Measurements from ENCODE around the gene SLC5A10.

SLC5A10 gene

GRCh38 chr17:19002805-19003542 is 51.0 kb downstream of the SLC5A10 start:
- no peak for DNase-seq (ENCODE audit: low read depth in 2 of 2)

GRCh38 chr17:19003543-19004420 is 51.8 kb downstream of the SLC5A10 start:
- no peak for DNase-seq (ENCODE audit: low read depth in 2 of 2)

- DNase-seq (ENCODE audit: low read depth in 2 of 2) = no peak
Observed at GRCh38 chr17:19004421-19005136, 52.6 kb downstream of the SLC5A10 start, which contains the start of gene FAM83G. Gene FAM83G, minus strand, starts transcription at chr17:19004764. Its CDS starts 723 bp downstream, at chr17:19004041.

GRCh38 chr17:19005137-19005773 is 53.3 kb downstream of the SLC5A10 start:
- no peak for DNase-seq (ENCODE audit: low read depth in 2 of 2)

GRCh38 chr17:19005789-19006430 is 53.9 kb downstream of the SLC5A10 start:
- no peak for DNase-seq (ENCODE audit: low read depth in 2 of 2)

GRCh38 chr17:19006698-19007097 is 54.7 kb downstream of the SLC5A10 start:
- DNase-seq (ENCODE audit: low read depth in 2 of 2) = no peak

- no peak for DNase-seq (ENCODE audit: low read depth in 2 of 2)
Observed at GRCh38 chr17:19009970-19010369, 58.0 kb downstream of the SLC5A10 start.

GRCh38 chr17:19010729-19011505 is 59.0 kb downstream of the SLC5A10 start:
- DNase-seq (ENCODE audit: low read depth in 2 of 2) = no peak

- no peak for DNase-seq (ENCODE audit: low read depth in 2 of 2)
Observed at GRCh38 chr17:19011581-19011980, 59.6 kb downstream of the SLC5A10 start.

GRCh38 chr17:19012171-19013080 is 60.5 kb downstream of the SLC5A10 start:
- no peak for DNase-seq (ENCODE audit: low read depth in 2 of 2)

GRCh38 chr17:19013226-19013625 is 61.3 kb downstream of the SLC5A10 start:
- no peak for DNase-seq (ENCODE audit: low read depth in 2 of 2)

GRCh38 chr17:19013806-19014627 is 62.1 kb downstream of the SLC5A10 start:
- DNase-seq (ENCODE audit: low read depth in 2 of 2) = no peak

- no peak for DNase-seq (ENCODE audit: low read depth in 2 of 2)
Observed at GRCh38 chr17:19014628-19015215, 62.8 kb downstream of the SLC5A10 start.

GRCh38 chr17:19015428-19015827 is 63.5 kb downstream of the SLC5A10 start:
- no peak for DNase-seq (ENCODE audit: low read depth in 2 of 2)

- DNase-seq (ENCODE audit: low read depth in 2 of 2) = no peak
Observed at GRCh38 chr17:19016297-19016696, 64.3 kb downstream of the SLC5A10 start.

- DNase-seq (ENCODE audit: low read depth in 2 of 2) = no peak
Observed at GRCh38 chr17:19016881-19017280, 64.9 kb downstream of the SLC5A10 start.

- DNase-seq (ENCODE audit: low read depth in 2 of 2) = no peak
Observed at GRCh38 chr17:19017401-19017800, 65.4 kb downstream of the SLC5A10 start.

Measured in fibroblast of skin of left biceps (primary cell).